DMS114 treated with DMSO at 0.1 percent for 48 hours (cell line): ENCODE data around the gene ACE.

Experiments used
- DNase-seq: peaks from one replicate; lab custom pipeline; 2025; ENCODE audit not compliant: unreplicated experiment; lab: John Stamatoyannopoulos, UW

ACE gene

DNA sequence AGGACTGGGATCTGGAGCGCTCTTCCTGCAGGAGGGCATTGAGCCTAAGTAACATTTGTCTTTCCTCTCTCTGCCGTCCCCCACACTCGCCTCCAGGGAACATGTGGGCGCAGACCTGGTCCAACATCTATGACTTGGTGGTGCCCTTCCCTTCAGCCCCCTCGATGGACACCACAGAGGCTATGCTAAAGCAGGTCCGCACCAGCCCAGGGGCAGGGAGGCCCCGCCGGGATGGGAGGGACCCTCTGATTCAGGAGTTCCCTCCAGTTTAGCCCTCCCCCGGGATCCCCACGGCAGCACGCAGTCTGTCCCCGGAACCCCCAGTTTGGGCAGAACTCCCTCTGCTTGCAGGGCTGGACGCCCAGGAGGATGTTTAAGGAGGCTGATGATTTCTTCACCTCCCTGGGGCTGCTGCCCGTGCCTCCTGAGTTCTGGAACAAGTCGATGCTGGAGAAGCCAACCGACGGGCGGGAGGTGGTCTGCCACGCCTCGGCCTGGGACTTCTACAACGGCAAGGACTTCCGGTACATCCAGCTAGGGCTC lies 14.1 kb downstream of the ACE start:
- DNase-seq, result no peak

- DNase-seq, result no peak
These were observed 14.6 kb downstream of the ACE start for GRCh38 chr17:63491413-63491812.

GRCh38 chr17:63491977-63492618 lies 15.2 kb downstream of the ACE start:
- no peak for DNase-seq

DNA sequence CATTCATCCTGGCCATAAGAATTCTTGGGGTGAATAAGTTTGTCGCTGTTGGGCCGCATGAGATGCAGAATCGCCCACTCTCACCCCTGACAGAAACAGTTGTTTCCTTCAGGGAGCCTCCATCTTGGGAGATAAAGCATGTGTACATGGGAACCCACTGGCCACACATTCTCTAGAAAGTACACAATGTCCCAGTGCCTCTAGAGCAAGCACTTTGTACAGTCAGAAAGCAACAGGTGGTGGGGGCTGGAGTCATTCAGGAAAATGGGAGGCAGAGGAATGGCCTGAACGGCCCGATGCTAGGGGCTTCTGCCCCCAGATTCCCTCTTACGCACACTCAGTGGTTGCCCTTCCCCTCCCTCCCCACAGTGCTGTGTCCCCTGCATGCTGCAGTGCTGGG lies 16.1 kb downstream of the ACE start:
- DNase-seq, result no peak

- no peak for DNase-seq
These were observed 16.6 kb downstream of the ACE start for GRCh38 chr17:63493411-63493810.

GRCh38 chr17:63494300-63494928 lies 17.6 kb downstream of the ACE start:
- no peak for DNase-seq

DNA sequence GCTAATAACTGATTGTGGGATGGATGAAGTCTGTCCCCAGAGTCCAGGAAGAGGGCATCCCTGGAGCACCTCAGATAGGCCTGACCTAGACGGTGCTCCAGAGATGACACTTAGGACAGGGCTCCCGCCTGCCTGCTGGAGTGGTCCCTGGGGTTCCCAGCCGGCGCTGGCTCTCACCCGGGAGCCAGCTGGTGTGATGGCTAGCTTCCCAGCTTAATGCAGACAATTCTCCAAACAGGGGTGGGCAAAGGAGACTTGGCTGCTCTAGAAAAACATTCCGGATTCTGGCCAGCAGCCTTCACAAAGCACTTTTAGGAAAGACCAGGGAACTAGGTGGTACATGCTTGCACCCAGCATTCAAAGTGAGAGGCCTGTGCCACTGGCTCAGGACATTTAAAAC lies 18.6 kb downstream of the ACE start:
- no peak for DNase-seq

GRCh38 chr17:63496177-63496576 lies 19.3 kb downstream of the ACE start:
- DNase-seq, result no peak

GRCh38 chr17:63496663-63497400 lies 20.0 kb downstream of the ACE start:
- DNase-seq, result no peak

- DNase-seq, result no peak
These were observed 21.0 kb downstream of the ACE start for GRCh38 chr17:63497708-63498483.

- no peak for DNase-seq
These were observed 21.9 kb downstream of the ACE start for GRCh38 chr17:63498626-63499195.

DNA sequence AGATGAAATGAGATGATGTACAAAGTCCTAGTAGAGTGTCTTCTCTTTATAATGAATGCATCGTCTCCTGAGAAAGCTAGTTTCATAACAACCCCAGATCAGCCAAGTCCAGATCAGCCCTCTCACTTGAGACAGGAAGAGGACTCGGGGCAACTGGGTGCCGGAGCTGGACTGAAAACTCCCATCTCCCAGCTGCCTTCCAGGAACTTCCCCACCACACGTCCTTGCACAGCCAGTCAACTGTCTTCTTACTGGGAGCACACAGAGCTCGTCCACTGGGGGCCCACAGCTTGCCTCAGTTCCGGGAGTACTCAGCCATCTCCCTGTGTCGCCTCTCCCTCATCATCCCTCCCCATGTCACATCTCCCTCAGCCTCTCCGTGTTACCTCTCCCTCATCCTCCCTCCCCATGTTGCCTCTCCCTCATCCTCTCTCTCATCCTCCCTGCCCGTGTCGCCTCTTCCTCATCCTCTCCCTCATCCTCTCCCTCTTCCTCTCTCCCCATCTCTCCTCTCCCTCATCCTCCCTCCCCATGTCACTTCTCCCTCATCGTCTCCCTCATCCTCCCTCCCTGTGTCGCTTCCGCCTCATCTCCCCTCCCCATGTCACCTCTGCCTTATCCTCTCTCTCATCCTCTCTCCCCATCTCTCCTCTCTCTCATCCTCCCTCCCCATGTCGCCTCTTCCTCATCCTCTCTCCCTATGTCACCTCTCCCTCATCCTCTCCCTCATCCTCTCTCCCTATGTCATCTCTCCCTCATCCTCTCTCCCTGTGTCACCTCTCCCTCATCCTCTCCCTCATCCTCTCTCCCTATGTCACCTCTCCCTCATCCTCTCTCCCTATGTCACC lies 23.9 kb downstream of the ACE start:
- no peak for DNase-seq

DNA sequence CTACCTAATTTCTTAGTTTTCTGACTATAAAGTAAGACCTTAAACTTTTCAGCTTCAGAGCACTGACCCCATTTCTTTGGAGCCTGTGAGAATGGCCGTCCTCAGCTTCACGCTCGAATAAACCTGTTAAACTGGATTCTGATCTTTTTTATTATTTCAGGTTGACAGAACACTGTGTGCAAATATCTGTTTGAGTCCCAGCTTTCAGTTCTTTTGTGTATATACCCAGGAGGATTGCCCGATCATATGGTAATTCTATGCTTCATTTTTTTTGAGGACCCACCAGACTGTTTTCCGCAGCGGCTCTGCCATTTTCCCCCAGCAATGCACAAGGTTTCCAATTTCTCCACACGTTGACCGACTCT lies 26.5 kb downstream of the ACE start:
- DNase-seq, result no peak

DNA sequence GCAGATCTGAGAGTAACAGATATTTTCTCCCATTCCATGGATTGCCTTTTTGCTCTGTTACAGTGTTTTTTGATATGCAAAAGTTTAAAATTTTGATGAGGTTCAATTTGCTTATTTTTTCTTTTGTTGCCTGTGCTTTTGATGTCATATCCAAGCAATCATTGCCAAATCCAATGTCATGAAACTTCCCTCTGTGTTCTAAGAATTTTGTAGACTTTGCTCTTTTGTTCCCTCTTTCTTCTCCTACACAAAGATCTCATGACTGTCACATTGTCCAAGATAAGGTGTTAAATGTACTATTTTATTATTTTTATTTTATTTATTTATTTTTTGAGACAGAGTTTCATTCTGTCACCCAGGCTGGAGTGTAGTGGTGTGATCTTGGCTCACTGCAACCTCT lies 27.4 kb downstream of the ACE start:
- DNase-seq, result no peak

DNA sequence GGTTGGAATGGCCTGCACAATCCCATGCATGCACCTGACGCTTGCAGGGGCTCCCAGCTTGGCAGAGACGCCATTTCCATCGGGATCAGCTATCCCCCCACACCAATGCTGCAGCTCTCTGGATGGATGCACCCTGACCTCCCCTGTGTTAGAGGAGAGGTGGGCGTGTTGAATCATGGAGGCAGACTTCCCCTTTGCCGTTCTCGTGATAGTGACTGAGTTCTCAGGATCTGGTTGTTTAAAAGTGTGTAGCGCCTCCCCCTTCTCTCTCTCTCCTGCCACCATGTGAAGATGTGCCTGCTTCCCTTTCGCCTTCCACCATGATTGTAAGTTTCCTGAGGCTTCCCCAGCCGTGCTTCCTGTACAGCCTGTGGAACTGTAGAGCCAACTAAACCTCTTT lies 28.5 kb downstream of the ACE start:
- DNase-seq, result no peak

DNA sequence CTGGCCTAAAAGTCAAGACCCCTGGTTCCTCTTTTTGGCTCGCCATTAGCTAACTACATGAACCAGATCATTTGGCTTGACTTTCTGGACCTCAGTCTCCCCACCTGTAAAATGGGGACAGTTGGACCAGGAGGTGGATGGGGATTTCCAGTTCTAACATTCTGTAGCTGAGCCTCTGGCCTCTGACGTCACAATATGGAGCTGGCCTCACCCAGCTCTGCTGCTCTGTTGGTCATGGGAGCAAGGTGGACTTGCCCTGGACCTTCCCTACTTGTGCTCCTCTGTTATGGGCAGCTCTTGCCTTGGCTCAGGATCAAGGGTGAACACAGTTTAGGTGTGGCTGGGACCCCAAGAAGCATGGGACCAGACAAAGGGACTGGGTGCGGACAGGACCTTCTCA lies 29.8 kb downstream of the ACE start:
- no peak for DNase-seq

DNA sequence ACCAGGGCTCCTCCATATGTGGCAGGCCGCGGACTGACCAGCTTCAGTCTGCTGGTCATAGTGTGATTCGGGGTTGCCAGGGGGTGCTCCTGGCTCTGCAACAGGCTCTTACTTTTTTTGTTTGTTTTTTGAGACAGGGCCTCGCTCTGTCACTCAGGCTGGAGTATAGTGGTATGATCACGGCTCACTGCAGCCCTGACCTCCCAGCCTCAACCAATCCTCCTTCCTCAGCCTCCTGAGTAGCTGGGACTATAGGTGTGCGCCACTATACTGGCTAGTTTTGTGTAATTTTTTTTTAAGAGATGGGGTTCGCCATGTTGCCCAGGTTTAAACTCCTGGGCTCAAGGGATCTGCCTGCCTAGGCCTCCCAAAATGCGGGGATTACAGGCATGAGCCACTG lies 34.5 kb downstream of the ACE start:
- no peak for DNase-seq

- no peak for DNase-seq
These were observed 35.5 kb downstream of the ACE start for GRCh38 chr17:63512388-63512787.

DNA sequence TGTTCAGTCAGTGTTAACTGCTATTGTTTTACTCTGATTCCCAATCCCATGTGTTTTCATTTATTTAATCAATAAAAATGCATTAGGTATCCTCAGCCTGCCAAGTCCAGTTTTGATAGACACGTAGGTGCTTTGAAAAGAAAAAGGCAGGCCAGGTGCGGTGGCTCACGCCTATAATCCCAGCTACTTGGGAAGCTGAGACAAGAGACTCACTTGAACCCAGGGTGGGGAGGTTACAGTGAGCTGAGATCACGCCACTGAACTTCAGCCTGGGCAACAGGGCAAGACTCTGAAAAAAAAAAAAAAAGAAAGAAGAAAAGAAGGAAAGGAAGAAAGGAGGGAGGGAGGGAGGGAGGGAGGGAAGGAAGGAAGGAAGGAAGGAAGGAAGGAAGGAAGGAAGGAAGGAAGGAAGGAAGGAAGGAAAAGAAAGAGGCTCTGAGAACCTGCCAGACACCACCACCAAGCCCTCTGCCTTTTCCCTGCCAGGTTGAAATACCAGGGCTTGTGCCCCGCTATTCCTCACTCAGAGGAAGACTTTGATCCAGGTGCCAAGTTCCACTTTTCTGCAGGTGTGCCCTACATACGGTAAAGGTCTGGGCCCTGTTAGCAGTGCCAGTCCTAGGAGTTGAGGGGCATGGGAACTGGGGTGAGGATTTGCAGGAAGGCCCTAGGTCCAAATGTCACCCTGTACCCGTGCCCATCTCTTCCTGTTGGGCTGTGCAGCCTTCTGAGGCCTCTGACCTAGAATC lies 36.2 kb downstream of the ACE start:
- no peak for DNase-seq

DNA sequence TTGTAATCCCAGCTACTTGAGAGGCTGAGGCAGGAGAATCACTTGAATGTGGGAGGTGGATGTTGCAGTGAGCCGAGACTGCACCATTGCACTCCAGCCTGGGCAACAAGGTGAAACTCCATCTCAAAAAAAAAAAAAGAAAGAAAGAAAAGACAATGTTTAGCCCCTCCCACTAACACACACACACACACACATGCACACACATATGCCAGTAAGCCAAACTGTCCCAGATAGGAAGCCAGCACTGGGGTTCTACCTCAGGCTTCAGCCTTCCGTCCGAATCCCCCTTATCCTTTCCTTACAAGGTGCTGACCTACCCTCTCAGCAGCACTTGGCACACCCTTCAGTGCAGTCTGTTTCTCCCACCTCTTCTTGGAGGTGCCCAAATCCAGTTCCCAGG lies 37.6 kb downstream of the ACE start:
- DNase-seq, result no peak
